Neural progenitor cell (in vitro differentiated cells): ENCODE results near the gene MEGF9. TPM values are rescaled to one million over a fixed set of nuclear protein-coding genes. Genes with fewer than 3 reads are reported as not detected.
A peak's percentile ranks its signal among the peaks of the same experiment; 100 is the strongest.

Source experiments
- DNase-seq: peaks from one replicate; pipeline ENCODE4 v3.0.0-alpha.2; 2016; ENCODE audit warnings: low spot score
- H2AFZ ChIP-seq: fragments of 200-600 bp; sonication (generic); replicated peaks from 2 replicates; pipeline ENCODE4 v1.6.1; 2016; ENCODE audit warnings: antibody characterized with exemption
- H3F3A ChIP-seq: fragments of 200-600 bp; sonication (generic); 2 replicates; pipeline ENCODE4 v1.6.1; 2016; ENCODE audit warnings: antibody characterized with exemption, low read depth
- H3K27ac ChIP-seq: fragments of 200-600 bp; sonication (generic); 2 replicates; pipeline ENCODE4 v1.5.1; 2016; ENCODE audit warnings: mild to moderate bottlenecking
- H3K27me3 ChIP-seq: fragments of 200-600 bp; sonication (generic); 2 replicates; pipeline ENCODE4 v1.6.1; 2016; ENCODE audit warnings: mild to moderate bottlenecking, moderate library complexity
- H3K36me3 ChIP-seq: fragments of 200-600 bp; sonication (generic); 2 replicates; pipeline ENCODE4 v1.5.1; 2016
- H3K4me1 ChIP-seq: fragments of 200-600 bp; sonication (generic); 2 replicates; pipeline ENCODE4 v1.6.1; 2016; ENCODE audit warnings: mixed run types
- H3K4me2 ChIP-seq: fragments of 200-600 bp; sonication (generic); 2 replicates; pipeline ENCODE4 v1.6.1; 2016
- H3K4me3 ChIP-seq: fragments of 200-600 bp; sonication (generic); 2 replicates; pipeline ENCODE4 v1.5.1; 2016
- H3K79me2 ChIP-seq: fragments of 200-600 bp; sonication (generic); 2 replicates; pipeline ENCODE4 v1.6.1; 2016; ENCODE audit warnings: low read depth
- H3K9ac ChIP-seq: fragments of 200-600 bp; sonication (generic); 2 replicates; pipeline ENCODE4 v1.6.1; 2016
- H3K9me3 ChIP-seq: fragments of 200-600 bp; sonication (generic); 2 replicates; pipeline ENCODE4 v1.5.1; 2016; ENCODE audit warnings: low read depth
- H4K20me1 ChIP-seq: fragments of 200-600 bp; sonication (generic); 2 replicates; pipeline ENCODE4 v1.6.1; 2016; ENCODE audit warnings: low read depth
- H3K27ac Mint-ChIP-seq: 3 replicates; pipeline ENCODE4 v1.8.0; 2021; ENCODE audit warnings: mixed read lengths
- H3K27me3 Mint-ChIP-seq: 2 replicates; pipeline ENCODE4 v1.8.0; 2022; ENCODE audit warnings: low read depth, mild to moderate bottlenecking, inconsistent platforms, moderate library complexity, mixed read lengths; ENCODE audit not compliant: insufficient read depth
- H3K36me3 Mint-ChIP-seq: 3 replicates; pipeline ENCODE4 v1.8.0; 2021; ENCODE audit warnings: mixed read lengths
- H3K4me1 Mint-ChIP-seq: 3 replicates; pipeline ENCODE4 v1.8.0; 2021; ENCODE audit warnings: mixed read lengths
- H3K4me3 Mint-ChIP-seq: 3 replicates; pipeline ENCODE4 v1.8.0; 2021; ENCODE audit warnings: mild to moderate bottlenecking, moderate library complexity, mixed read lengths
- H3K9me3 Mint-ChIP-seq: 3 replicates; pipeline ENCODE4 v1.8.0; 2020; ENCODE audit warnings: mixed read lengths
- CTCF ChIP-seq: fragments of 200-600 bp; sonication (generic); IDR thresholded peaks from 2 replicates; pipeline ENCODE4 v1.5.1; 2017; ENCODE audit warnings: antibody characterized with exemption, mild to moderate bottlenecking
- EZH2 ChIP-seq: fragments of 200-600 bp; sonication (generic); IDR thresholded peaks from 2 replicates; pipeline ENCODE4 v1.6.1; 2017; ENCODE audit warnings: antibody characterized with exemption, mild to moderate bottlenecking, moderate library complexity
- EZH2phosphoT487 ChIP-seq: fragments of 200-600 bp; sonication (generic); IDR thresholded peaks from 2 replicates; pipeline ENCODE4 v1.6.1; 2017; ENCODE audit warnings: antibody characterized with exemption
- total RNA-seq: library from RNA; depleted of rRNA; stranded (reverse); fragments of >200 nt; gene quantifications from 2 replicates; pipeline ENCODE4 v1.2.3, GENCODE V29; 2015; ENCODE audit warnings: low replicate concordance

MEGF9 gene
- total RNA-seq, 1 donor from 2014 or later = 6.2 TPM

GRCh38 chr9:120612218-120612617 is 102.1 kb downstream of the MEGF9 start:
- peak; percentile 35 for DNase-seq
- H3K4me1 ChIP-seq = peaks cover 3% of the 10 kb centered on the region
- no peak overlapping the region for H2AFZ ChIP-seq
- no peaks in the 10 kb centered on the region for H3K9me3 Mint-ChIP-seq
- H3K27me3 Mint-ChIP-seq = no peaks in the 10 kb centered on the region
- peaks cover 12% of the 10 kb centered on the region for H3K36me3 Mint-ChIP-seq
- no peaks in the 10 kb centered on the region for H4K20me1 ChIP-seq
- no peak overlapping the region for H3K4me3 Mint-ChIP-seq
- peaks cover 9% of the 10 kb centered on the region for H3F3A ChIP-seq
- no peaks in the 10 kb centered on the region for H3K9me3 ChIP-seq
- H3K79me2 ChIP-seq = no peaks in the 10 kb centered on the region
- no peak overlapping the region for H3K27ac ChIP-seq
- H3K27me3 ChIP-seq = no peaks in the 10 kb centered on the region
- no peaks in the 10 kb centered on the region for H3K4me1 Mint-ChIP-seq
- H3K27ac Mint-ChIP-seq = no peak overlapping the region
- no peak overlapping the region for H3K9ac ChIP-seq
- H3K4me3 ChIP-seq = no peak overlapping the region
- TF ChIP-seq CTCF = peak; percentile 53
- TF ChIP-seq EZH2 = no peak
- no peaks in the 10 kb centered on the region for H3K36me3 ChIP-seq
- no peak overlapping the region for H3K4me2 ChIP-seq

- no peaks in the 10 kb centered on the region for H3K4me1 Mint-ChIP-seq
- Histone ChIP-seq H3K4me2 (no peak overlapping the region), H3K79me2 (no peaks in the 10 kb centered on the region), H3K4me1 (no peaks in the 10 kb centered on the region), H4K20me1 (no peaks in the 10 kb centered on the region), H3K4me3 (no peak overlapping the region), H3F3A (peaks cover 5% of the 10 kb centered on the region), H3K27ac (no peak overlapping the region), H3K36me3 (no peaks in the 10 kb centered on the region), H3K9me3 (no peaks in the 10 kb centered on the region), H2AFZ (no peak overlapping the region), H3K9ac (no peak overlapping the region), H3K27me3 (no peaks in the 10 kb centered on the region)
- DNase-seq = no peak
- no peaks in the 10 kb centered on the region for H3K9me3 Mint-ChIP-seq
- H3K4me3 Mint-ChIP-seq = no peak overlapping the region
- no peaks in the 10 kb centered on the region for H3K27me3 Mint-ChIP-seq
- H3K27ac Mint-ChIP-seq = no peak overlapping the region
- H3K36me3 Mint-ChIP-seq = peaks cover 11% of the 10 kb centered on the region
- no peak for TF ChIP-seq CTCF
- TF ChIP-seq EZH2 = no peak
- TF ChIP-seq EZH2phosphoT487 = no peak
Observed at GRCh38 chr9:120611690-120612068, 102.6 kb downstream of the MEGF9 start.

- no peak for DNase-seq
- no peaks in the 10 kb centered on the region for H3K9me3 Mint-ChIP-seq
- Histone ChIP-seq H3K36me3 (no peaks in the 10 kb centered on the region), H3K4me1 (no peaks in the 10 kb centered on the region), H3K4me2 (no peak overlapping the region), H3K9me3 (no peaks in the 10 kb centered on the region), H2AFZ (no peak overlapping the region), H3F3A (peaks cover 5% of the 10 kb centered on the region), H4K20me1 (no peaks in the 10 kb centered on the region), H3K4me3 (no peak overlapping the region), H3K27ac (no peak overlapping the region), H3K9ac (no peak overlapping the region), H3K79me2 (no peaks in the 10 kb centered on the region), H3K27me3 (no peaks in the 10 kb centered on the region)
- H3K36me3 Mint-ChIP-seq = peaks cover 11% of the 10 kb centered on the region
- H3K27me3 Mint-ChIP-seq = no peaks in the 10 kb centered on the region
- no peak overlapping the region for H3K27ac Mint-ChIP-seq
- TF ChIP-seq EZH2phosphoT487 (no peak), CTCF (peak; percentile 34), EZH2 (no peak)
- no peaks in the 10 kb centered on the region for H3K4me1 Mint-ChIP-seq
- no peak overlapping the region for H3K4me3 Mint-ChIP-seq
Observed at GRCh38 chr9:120610975-120611689, 103.1 kb downstream of the MEGF9 start.
